Dermis lymphatic vessel endothelial cell (primary cell): Measurements from ENCODE around the gene RBAK. TPM values are rescaled to one million over a fixed set of nuclear protein-coding genes. Genes with fewer than 3 reads are reported as not detected.

Experiments used
- total RNA-seq: library from RNA; depleted of rRNA; stranded (reverse); fragments of >200 nt; gene quantifications from 2 replicates; pipeline ENCODE4 v1.2.1, GENCODE V29; 2014

The RBAK gene
- 6.2 and 9.6 TPM in 2 replicates for total RNA-seq

GRCh38 chr7:5045558-5046396 lies at the start of gene RBAK:
TSS of gene RBAK (plus strand) at chr7:5045860. CDS start at chr7:5048077, 2,217 bp downstream.

Other genes starting within 250 kb of the RBAK start
- 0.11 and 0.60 TPM in 2 replicates for gene PAPOLB, start 183.8 kb upstream of the RBAK start, total RNA-seq
- 5.1 and 5.5 TPM in 2 replicates for gene RADIL, start 162.1 kb upstream of the RBAK start, total RNA-seq
- not detected in 2 replicates for gene MMD2, start 86.7 kb upstream of the RBAK start, total RNA-seq
- gene WIPI2, start 144.4 kb downstream of the RBAK start, total RNA-seq, result 59.8 and 63.0 TPM in 2 replicates
- gene SLC29A4, start 237.1 kb downstream of the RBAK start, total RNA-seq, result 0.87 and 1.4 TPM in 2 replicates